NB4 (cell line): ENCODE results near the gene HPCAL1.

Experiments
- POLR2A ChIP-seq: IDR thresholded peaks from 2 replicates; pipeline ENCODE4 v1.6.1; 2011; ENCODE audit warnings: mild to moderate bottlenecking; ENCODE audit not compliant: insufficient read length; ENCODE audit errors: extremely low read depth
- TF ChIP-seq, protein P1 (sequence below): IDR thresholded peaks from one replicate; pipeline ENCODE4 v1.5.1; 2012; ENCODE audit warnings: low read depth, low read length

DNA sequence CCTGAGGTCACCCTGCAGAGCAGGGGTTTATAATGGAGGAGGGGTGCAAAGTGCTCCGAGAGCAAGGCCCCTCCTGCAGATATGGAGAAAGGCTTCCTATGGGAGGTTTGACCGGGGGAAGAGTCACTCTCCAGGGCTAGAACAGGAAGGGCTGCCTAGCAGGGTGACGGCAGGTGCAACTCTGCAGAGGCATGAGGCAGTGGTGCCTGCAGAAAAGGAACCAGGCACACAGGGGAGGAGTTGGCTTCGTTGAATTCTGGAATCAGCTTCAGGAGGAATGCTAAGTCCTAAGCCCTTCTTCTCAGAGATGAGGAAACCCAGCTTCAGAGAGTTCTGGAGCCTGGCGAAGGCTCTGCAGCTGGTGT lies 17.5 kb upstream of the HPCAL1 start:
- TF ChIP-seq, protein P1, sequence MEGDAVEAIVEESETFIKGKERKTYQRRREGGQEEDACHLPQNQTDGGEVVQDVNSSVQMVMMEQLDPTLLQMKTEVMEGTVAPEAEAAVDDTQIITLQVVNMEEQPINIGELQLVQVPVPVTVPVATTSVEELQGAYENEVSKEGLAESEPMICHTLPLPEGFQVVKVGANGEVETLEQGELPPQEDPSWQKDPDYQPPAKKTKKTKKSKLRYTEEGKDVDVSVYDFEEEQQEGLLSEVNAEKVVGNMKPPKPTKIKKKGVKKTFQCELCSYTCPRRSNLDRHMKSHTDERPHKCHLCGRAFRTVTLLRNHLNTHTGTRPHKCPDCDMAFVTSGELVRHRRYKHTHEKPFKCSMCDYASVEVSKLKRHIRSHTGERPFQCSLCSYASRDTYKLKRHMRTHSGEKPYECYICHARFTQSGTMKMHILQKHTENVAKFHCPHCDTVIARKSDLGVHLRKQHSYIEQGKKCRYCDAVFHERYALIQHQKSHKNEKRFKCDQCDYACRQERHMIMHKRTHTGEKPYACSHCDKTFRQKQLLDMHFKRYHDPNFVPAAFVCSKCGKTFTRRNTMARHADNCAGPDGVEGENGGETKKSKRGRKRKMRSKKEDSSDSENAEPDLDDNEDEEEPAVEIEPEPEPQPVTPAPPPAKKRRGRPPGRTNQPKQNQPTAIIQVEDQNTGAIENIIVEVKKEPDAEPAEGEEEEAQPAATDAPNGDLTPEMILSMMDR, result no peak
- TF ChIP-seq POLR2A, result no peak
